ENCODE measurements around the gene CALML3. TPM values are rescaled to one million over a fixed set of nuclear protein-coding genes. Genes with fewer than 3 reads are reported as not detected.

The CALML3 gene
- total and polyA plus RNA-seq, 7 donors = 0.03 TPM; not detected in 6

DNA sequence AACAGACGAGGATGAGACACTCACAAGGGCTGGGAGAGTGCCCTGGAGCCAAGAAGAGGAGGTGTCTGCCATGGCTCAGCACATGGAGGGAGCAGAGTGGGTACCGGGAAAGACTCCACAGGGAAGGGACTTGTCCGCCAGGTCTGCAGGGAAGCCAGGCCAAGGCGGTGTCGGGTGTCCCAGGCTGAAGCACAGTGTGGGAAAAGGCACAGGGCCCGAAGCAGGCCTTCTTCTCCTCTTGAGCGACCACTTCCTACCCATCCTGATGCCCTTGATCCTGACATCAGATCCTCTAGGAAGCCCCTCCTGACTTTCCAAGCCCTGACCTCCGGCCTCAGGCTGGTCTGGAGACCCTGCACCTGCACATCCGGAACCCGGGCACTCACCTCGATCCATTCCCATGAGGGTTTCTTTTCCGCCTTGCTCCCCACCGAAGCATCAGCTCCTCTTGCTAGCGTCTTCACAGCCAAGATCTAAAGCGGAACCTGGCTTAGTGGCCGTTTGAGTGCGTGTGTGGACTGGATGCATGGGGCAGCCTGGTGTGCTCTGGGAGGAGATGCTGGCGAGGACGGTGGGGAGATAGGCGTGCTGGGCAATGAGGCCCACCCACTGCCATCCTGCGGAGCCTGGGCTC, 8.5 kb downstream of the CALML3 start:
- intact Hi-C loops (cut with DNase I) = no loop called here
- H3K4me3 ChIP-seq = no peak overlapping the region
- ATAC-seq (peak; percentile 38 to 81 (median 72)), DNase-seq (peak in 1 of 2 donors; percentile 52)
- TF ChIP-seq, protein P1, sequence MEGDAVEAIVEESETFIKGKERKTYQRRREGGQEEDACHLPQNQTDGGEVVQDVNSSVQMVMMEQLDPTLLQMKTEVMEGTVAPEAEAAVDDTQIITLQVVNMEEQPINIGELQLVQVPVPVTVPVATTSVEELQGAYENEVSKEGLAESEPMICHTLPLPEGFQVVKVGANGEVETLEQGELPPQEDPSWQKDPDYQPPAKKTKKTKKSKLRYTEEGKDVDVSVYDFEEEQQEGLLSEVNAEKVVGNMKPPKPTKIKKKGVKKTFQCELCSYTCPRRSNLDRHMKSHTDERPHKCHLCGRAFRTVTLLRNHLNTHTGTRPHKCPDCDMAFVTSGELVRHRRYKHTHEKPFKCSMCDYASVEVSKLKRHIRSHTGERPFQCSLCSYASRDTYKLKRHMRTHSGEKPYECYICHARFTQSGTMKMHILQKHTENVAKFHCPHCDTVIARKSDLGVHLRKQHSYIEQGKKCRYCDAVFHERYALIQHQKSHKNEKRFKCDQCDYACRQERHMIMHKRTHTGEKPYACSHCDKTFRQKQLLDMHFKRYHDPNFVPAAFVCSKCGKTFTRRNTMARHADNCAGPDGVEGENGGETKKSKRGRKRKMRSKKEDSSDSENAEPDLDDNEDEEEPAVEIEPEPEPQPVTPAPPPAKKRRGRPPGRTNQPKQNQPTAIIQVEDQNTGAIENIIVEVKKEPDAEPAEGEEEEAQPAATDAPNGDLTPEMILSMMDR (IDR thresholded peaks at IDR 0.05) = no peak
- H3K27me3 ChIP-seq (ENCODE audit: insufficient read depth in 3 of 3, low read length in 2 of 3) = no peaks in the 10 kb centered on the region
- H3K4me1 ChIP-seq = no peaks in the 10 kb centered on the region
- H3K36me3 ChIP-seq (ENCODE audit: insufficient read depth in 1 of 2, low read depth in 1 of 2) = no peaks in the 10 kb centered on the region
- WGBS, 3 donors = 63 to 74% (median 69%) methylated on average over 18 to 21 of the region's 21 CpGs
- H3K9me3 ChIP-seq = no peaks in the 10 kb centered on the region
- H3K27ac ChIP-seq = no peak overlapping the region

DNA sequence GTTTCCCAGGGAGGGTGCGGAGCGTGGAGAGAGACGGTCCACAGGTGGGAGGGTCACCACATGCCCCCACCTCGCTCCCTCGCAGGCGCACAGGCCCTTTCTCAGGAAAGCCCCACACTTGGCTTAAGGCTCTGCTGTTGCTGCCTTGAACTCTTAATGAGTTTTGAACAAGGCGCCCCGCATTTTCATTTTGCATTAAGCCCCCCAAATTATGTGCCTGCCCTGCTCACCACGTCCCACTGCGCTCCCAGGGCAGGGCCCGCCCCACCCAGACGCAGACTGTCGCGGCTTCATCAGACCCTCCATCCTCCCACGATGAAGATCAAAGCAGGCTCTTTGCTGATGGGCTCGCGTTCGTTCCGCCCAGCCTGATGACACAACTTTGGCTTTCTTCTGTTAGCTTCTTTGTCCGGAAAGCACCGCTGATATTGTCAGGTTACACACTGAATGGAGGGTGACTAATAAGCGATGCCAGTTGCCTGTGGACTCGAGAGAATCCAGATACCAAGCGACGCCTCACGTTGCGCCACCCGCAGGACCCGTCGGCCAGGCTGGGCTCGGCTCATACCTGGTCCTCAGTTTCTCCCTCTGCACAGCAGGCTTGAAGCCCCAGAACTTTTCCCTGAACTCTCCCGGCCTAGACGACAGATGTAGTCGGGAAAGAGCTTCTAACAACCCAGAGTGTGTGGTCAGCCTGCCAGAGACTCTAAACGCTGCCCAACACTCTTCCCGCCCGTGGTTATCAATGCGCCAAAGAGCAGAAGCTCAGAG, 9.5 kb downstream of the CALML3 start:
- H3K27ac ChIP-seq = no peak overlapping the region
- TF ChIP-seq, protein P1 (IDR thresholded peaks at IDR 0.05) = no peak
- DNase-seq (peak in 1 of 2 donors; percentile 47), ATAC-seq (peak in 2 of 4 donors; percentile 12 to 15)
- H3K4me3 ChIP-seq = no peak overlapping the region
- H3K9me3 ChIP-seq = no peaks in the 10 kb centered on the region
- intact Hi-C loops (cut with DNase I) = no loop called here
- no peaks in the 10 kb centered on the region for H3K36me3 ChIP-seq (ENCODE audit: insufficient read depth in 1 of 2, low read depth in 1 of 2)
- H3K4me1 ChIP-seq = no peaks in the 10 kb centered on the region
- 71 to 81% (median 72%) methylated on average over 38 of the region's 38 CpGs for WGBS, 3 donors
- H3K27me3 ChIP-seq (ENCODE audit: insufficient read depth in 3 of 3, low read length in 2 of 3) = no peaks in the 10 kb centered on the region

DNA sequence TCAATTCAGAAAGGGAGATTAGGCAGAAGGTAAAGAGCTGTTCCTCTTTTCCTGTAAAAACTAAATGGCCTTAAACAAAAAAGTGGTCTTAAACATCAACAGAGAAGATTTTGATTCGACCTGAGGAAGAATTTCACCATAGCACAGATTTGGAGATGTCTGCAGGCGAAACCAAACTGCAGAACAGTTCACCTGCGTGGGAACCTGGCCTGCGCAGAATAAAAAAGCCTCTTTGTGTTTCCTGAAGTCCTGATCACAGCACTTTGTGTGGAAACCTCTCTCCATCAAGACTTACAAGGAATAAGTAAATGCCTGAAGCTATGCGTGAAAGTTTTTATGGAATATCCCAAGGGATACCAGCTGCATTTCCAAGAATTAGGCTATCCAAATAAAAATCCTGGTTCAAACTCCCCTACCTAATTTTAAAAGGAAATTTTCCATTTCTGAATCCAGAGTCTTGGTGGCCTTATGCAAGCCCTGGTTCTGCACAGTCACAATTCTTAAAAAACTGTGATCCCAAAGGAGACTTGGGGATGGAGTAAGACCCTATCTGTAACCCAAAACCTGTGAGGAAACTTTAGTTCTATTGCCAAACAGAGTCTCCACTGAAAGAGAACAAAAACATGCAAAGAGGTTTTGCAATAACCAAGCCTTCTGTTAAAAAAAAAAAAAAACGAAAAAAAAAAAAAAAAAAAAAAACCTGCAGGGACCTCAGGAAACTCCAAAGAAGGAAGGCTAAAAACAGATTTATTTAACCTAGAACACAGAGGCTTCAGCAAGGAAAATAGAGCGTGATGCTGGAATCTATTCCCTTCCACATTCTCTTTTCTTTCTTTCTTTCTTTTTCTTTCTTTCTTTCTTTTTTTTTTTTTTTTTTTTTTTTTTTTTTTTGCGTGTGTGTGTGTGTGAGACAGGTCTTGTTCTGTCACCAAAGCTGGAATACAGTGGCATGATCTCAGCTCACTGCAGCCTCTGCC, 10.4 kb downstream of the CALML3 start:
- ATAC-seq (peak in 3 of 4 donors; percentile 55 to 79 (median 65)), DNase-seq (peak in 1 of 2 donors; percentile 44)
- H3K9me3 ChIP-seq = no peaks in the 10 kb centered on the region
- H3K4me1 ChIP-seq = no peaks in the 10 kb centered on the region
- WGBS, 3 donors = 60 to 63% (median 62%) methylated on average over 8 of the region's 8 CpGs
- no peak overlapping the region for H3K4me3 ChIP-seq
- no peaks in the 10 kb centered on the region for H3K36me3 ChIP-seq (ENCODE audit: insufficient read depth in 1 of 2, low read depth in 1 of 2)
- H3K27me3 ChIP-seq (ENCODE audit: insufficient read depth in 3 of 3, low read length in 2 of 3) = no peaks in the 10 kb centered on the region
- TF ChIP-seq, protein P1 (IDR thresholded peaks at IDR 0.05) = no peak
- H3K27ac ChIP-seq = peak overlapping the region; percentile 46
- intact Hi-C loops (cut with DNase I) = no loop called here

DNA sequence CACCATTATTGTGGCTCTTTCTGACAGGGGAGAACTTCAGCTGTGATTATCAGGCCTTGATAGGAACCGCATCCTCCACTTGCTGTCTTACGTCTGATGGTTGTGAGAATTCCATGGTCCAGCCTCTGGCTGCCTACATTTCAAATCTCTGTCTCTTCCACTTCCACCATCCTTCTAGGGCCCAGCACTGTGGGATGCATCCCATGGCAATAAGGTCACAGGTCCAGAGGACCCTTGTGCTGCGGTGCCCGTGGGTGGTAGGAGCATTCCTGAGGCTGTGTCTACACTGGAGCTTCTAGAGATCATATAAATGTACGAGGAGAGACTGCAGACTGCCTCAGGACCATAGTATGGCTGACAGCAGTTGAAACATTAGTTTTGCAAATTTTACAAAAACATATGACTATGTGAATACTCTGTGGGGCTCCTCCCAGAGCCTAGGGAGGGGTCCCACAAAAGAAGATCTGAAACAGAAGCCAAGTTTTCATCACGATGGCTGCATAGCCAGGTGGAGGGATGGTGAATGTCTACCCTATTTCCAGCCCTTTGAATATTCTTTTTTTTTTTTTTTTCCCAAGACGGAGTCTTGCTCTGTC, 11.8 kb downstream of the CALML3 start:
- ATAC-seq (no peak), DNase-seq (no peak)
- intact Hi-C loops (cut with DNase I) = no loop called here
- TF ChIP-seq, protein P1 (IDR thresholded peaks at IDR 0.05) = no peak
- no peak overlapping the region for H3K4me3 ChIP-seq
- no peaks in the 10 kb centered on the region for H3K4me1 ChIP-seq
- 92 to 95% (median 94%) methylated on average over 7 of the region's 7 CpGs for WGBS, 3 donors
- no peaks in the 10 kb centered on the region for H3K36me3 ChIP-seq (ENCODE audit: insufficient read depth in 1 of 2, low read depth in 1 of 2)
- H3K9me3 ChIP-seq = no peaks in the 10 kb centered on the region
- no peaks in the 10 kb centered on the region for H3K27me3 ChIP-seq (ENCODE audit: insufficient read depth in 3 of 3, low read length in 2 of 3)
- H3K27ac ChIP-seq = no peak overlapping the region
